ENCODE measurements around the gene FLNC.

FLNC gene

GRCh38 chr7:128832880-128833147 is 2.6 kb downstream of the FLNC start:
- no peak for DNase-seq (ENCODE audit: low read depth in 2 of 2)

- no peak for DNase-seq (ENCODE audit: low read depth in 2 of 2)
Measured at GRCh38 chr7:128833148-128833945, 3.1 kb downstream of the FLNC start.

GRCh38 chr7:128833946-128834325 is 3.7 kb downstream of the FLNC start:
- DNase-seq (ENCODE audit: low read depth in 2 of 2), result no peak

- no peak for DNase-seq (ENCODE audit: low read depth in 2 of 2)
Measured at GRCh38 chr7:128835231-128835751, 5.1 kb downstream of the FLNC start.

- no peak for DNase-seq (ENCODE audit: low read depth in 2 of 2)
Measured at GRCh38 chr7:128835790-128836641, 5.8 kb downstream of the FLNC start.

- DNase-seq (ENCODE audit: low read depth in 2 of 2), result no peak
Measured at GRCh38 chr7:128836729-128837348, 6.6 kb downstream of the FLNC start.

GRCh38 chr7:128837521-128837921 is 7.3 kb downstream of the FLNC start:
- DNase-seq (ENCODE audit: low read depth in 2 of 2), result no peak

GRCh38 chr7:128838109-128838779 is 8.0 kb downstream of the FLNC start:
- DNase-seq (ENCODE audit: low read depth in 2 of 2), result no peak

- no peak for DNase-seq (ENCODE audit: low read depth in 2 of 2)
Measured at GRCh38 chr7:128838981-128839731, 8.9 kb downstream of the FLNC start.

- no peak for DNase-seq (ENCODE audit: low read depth in 2 of 2)
Measured at GRCh38 chr7:128839751-128840177, 9.6 kb downstream of the FLNC start.

- no peak for DNase-seq (ENCODE audit: low read depth in 2 of 2)
Measured at GRCh38 chr7:128840326-128841170, 10.3 kb downstream of the FLNC start.

GRCh38 chr7:128841171-128841690 is 11.0 kb downstream of the FLNC start:
- no peak for DNase-seq (ENCODE audit: low read depth in 2 of 2)

GRCh38 chr7:128841921-128842673 is 11.9 kb downstream of the FLNC start:
- peak in 1 of 2 donors; percentile 14 for DNase-seq (ENCODE audit: low read depth in 2 of 2)

GRCh38 chr7:128842674-128843641 is 12.8 kb downstream of the FLNC start:
- no peak for DNase-seq (ENCODE audit: low read depth in 2 of 2)

- no peak for DNase-seq (ENCODE audit: low read depth in 2 of 2)
Measured at GRCh38 chr7:128843938-128844621, 13.9 kb downstream of the FLNC start.

GRCh38 chr7:128844777-128845311 is 14.6 kb downstream of the FLNC start:
- DNase-seq (ENCODE audit: low read depth in 2 of 2), result no peak

GRCh38 chr7:128845475-128845874 is 15.3 kb downstream of the FLNC start:
- no peak for DNase-seq (ENCODE audit: low read depth in 2 of 2)

Data from activated CD8-positive, alpha-beta memory T cell treated with anti-CD3 and anti-CD28 coated beads for 4 hours (primary cell).